Measurements from ENCODE around the gene SLC13A2. TPM values are rescaled to one million over a fixed set of nuclear protein-coding genes. Genes with fewer than 3 reads are reported as not detected.
A peak's percentile ranks its signal among the peaks of the same experiment; 100 is the strongest.

SLC13A2 gene
- total RNA-seq, 1 experiment from 2014 or later: not detected

GRCh38 chr17:28530250-28530649, 56.8 kb downstream of the SLC13A2 start:
- H3K79me1 ChIP-seq (ENCODE audit: insufficient read depth, low read depth, low read length, poor library complexity, severe bottlenecking): no peaks in the 10 kb centered on the region
- Mint-ChIP-seq H3K9me3 (no peaks in the 10 kb centered on the region), H3K4me3 (no peak overlapping the region), H3K36me3 (ENCODE audit: insufficient read depth in 1 of 3, low read depth in 3 of 3) (no peaks in the 10 kb centered on the region), H3K4me1 (peaks cover 0 to 21% of the 10 kb centered on the region in 2 experiments; a peak in 2 of 4 replicates), H3K27ac (peak overlapping the region in 1 of 3 experiments; percentile 35; a peak in 1 of 7 replicates), H3K27me3 (ENCODE audit: low read depth) (peaks cover 12% of the 10 kb centered on the region)
- H2BK120ac ChIP-seq (ENCODE audit: low read depth, low read length, poor library complexity, severe bottlenecking): no peak overlapping the region
- no peak overlapping the region for H2BK20ac ChIP-seq (ENCODE audit: low read depth, low read length, poor library complexity, severe bottlenecking)
- H4K91ac ChIP-seq (ENCODE audit: insufficient read length, low read depth, low read length): no peak overlapping the region
- no peak overlapping the region for H3K14ac ChIP-seq (ENCODE audit: insufficient read depth, low read length)
- H3K27me3 ChIP-seq (ENCODE audit: insufficient read depth, low read length): no peaks in the 10 kb centered on the region
- no peaks in the 10 kb centered on the region for H3K9me3 ChIP-seq (ENCODE audit: control insufficient read depth, low read depth, low read length)
- no peak overlapping the region for H4K8ac ChIP-seq (replicated peaks; ENCODE audit: insufficient read length, low read depth, low read length)
- no CpG with 5 or more reads among the region's 4 CpGs for WGBS (ENCODE audit: extremely low coverage, insufficient read length, low lambda C conversion rate)
- no peaks in the 10 kb centered on the region for H3K4me1 ChIP-seq (ENCODE audit: insufficient read depth, low read length)
- H2BK15ac ChIP-seq (ENCODE audit: low read depth, low read length): no peak overlapping the region
- no peak overlapping the region for H2AFZ ChIP-seq (ENCODE audit: low read length)
- H3K18ac ChIP-seq (ENCODE audit: insufficient read length, low read depth, low read length): no peak overlapping the region
- no peak for DNase-seq
- no peak overlapping the region for H3K27ac ChIP-seq (ENCODE audit: insufficient read length, low read depth, low read length)
- H3K4me2 ChIP-seq (ENCODE audit: insufficient read depth, insufficient read length, low read length): no peak overlapping the region
- H3K79me2 ChIP-seq (ENCODE audit: insufficient read depth, low read length): no peaks in the 10 kb centered on the region
- no peak overlapping the region for H3K9ac ChIP-seq (ENCODE audit: extremely low read depth, insufficient read length, low read length)
- H3T11ph ChIP-seq (ENCODE audit: low read length): no peak overlapping the region
- H3K23me2 ChIP-seq (ENCODE audit: insufficient read length, low read depth, low read length, poor library complexity, severe bottlenecking): no peaks in the 10 kb centered on the region
- no peak overlapping the region for H2AK5ac ChIP-seq (ENCODE audit: insufficient read length, low read length)
- no peak overlapping the region for H2BK5ac ChIP-seq (ENCODE audit: insufficient read length, low read length)
- no peak overlapping the region for H3K23ac ChIP-seq (ENCODE audit: insufficient read length, low read depth, low read length)
- TF ChIP-seq CTCF (conservative IDR thresholded peaks at IDR 0.05): no peak
- no peak overlapping the region for H3K4ac ChIP-seq (ENCODE audit: low read depth, low read length)
- no peaks in the 10 kb centered on the region for H4K20me1 ChIP-seq (ENCODE audit: control insufficient read depth, insufficient read depth, insufficient read length)
- no peak overlapping the region for H3K56ac ChIP-seq (ENCODE audit: insufficient read length, low read depth, low read length)
- H4K5ac ChIP-seq (ENCODE audit: insufficient read length, low read depth, low read length): no peak overlapping the region
- no peak overlapping the region for H2BK12ac ChIP-seq (ENCODE audit: insufficient read length, low read depth, low read length)
